Mesendoderm (in vitro differentiated cells): ENCODE data around the gene SMC1B.

Source experiments
- DNase-seq: peaks from one replicate; pipeline ENCODE4 v3.0.0; 2013
- H2AK5ac ChIP-seq: 2 replicates; pipeline ENCODE4 v1.6.1; 2013; ENCODE audit warnings: low read length, inconsistent platforms
- H2BK120ac ChIP-seq: 2 replicates; pipeline ENCODE4 v1.6.1; 2013; ENCODE audit warnings: low read depth, mild to moderate bottlenecking, low read length, moderate library complexity, mixed read lengths
- H2BK15ac ChIP-seq: replicated peaks from 2 replicates; pipeline ENCODE4 v1.6.1; 2013; ENCODE audit warnings: low read depth, mild to moderate bottlenecking, moderate library complexity
- H2BK5ac ChIP-seq: 2 replicates; pipeline ENCODE4 v1.6.1; 2013; ENCODE audit warnings: low read length, inconsistent platforms
- H3K18ac ChIP-seq: 2 replicates; pipeline ENCODE4 v1.6.1; 2013; ENCODE audit warnings: mild to moderate bottlenecking, low read length, mixed read lengths
- H3K23ac ChIP-seq: one replicate; pipeline ENCODE4 v1.6.1; 2013; ENCODE audit warnings: low read length
- H3K27ac ChIP-seq: 2 replicates; pipeline ENCODE4 v1.5.1; 2013; ENCODE audit warnings: low read depth, mild to moderate bottlenecking, inconsistent platforms, low read length, moderate library complexity
- H3K27me3 ChIP-seq: 2 replicates; pipeline ENCODE4 v1.6.1; 2013; ENCODE audit warnings: low read length, control low read depth, mild to moderate bottlenecking, inconsistent platforms; ENCODE audit not compliant: insufficient read depth, poor library complexity
- H3K36me3 ChIP-seq: 2 replicates; pipeline ENCODE4 v1.6.1; 2013; ENCODE audit warnings: low read length, inconsistent platforms; ENCODE audit not compliant: control insufficient read depth, insufficient read depth
- H3K4ac ChIP-seq: one replicate; pipeline ENCODE4 v1.6.1; 2013; ENCODE audit warnings: low read depth, mild to moderate bottlenecking, low read length, moderate library complexity
- H3K4me1 ChIP-seq: 2 replicates; pipeline ENCODE4 v1.6.1; 2013; ENCODE audit warnings: low read depth, low read length, inconsistent platforms; ENCODE audit not compliant: control insufficient read depth
- H3K4me2 ChIP-seq: 2 replicates; pipeline ENCODE4 v1.6.1; 2013; ENCODE audit warnings: low read length
- H3K4me3 ChIP-seq: 2 replicates; pipeline ENCODE4 v1.5.1; 2013; ENCODE audit warnings: mild to moderate bottlenecking, low read length
- H3K56ac ChIP-seq: one replicate; pipeline ENCODE4 v1.6.1; 2013; ENCODE audit warnings: low read length
- H3K79me1 ChIP-seq: 2 replicates; pipeline ENCODE4 v1.6.1; 2013; ENCODE audit warnings: low read length, inconsistent platforms
- H3K79me2 ChIP-seq: 2 replicates; pipeline ENCODE4 v1.6.1; 2013; ENCODE audit warnings: mild to moderate bottlenecking, low read length; ENCODE audit not compliant: control insufficient read depth, insufficient read depth
- H3K9ac ChIP-seq: 2 replicates; pipeline ENCODE4 v1.6.1; 2013; ENCODE audit warnings: low read length, inconsistent platforms
- H4K5ac ChIP-seq: one replicate; pipeline ENCODE4 v1.6.1; 2013; ENCODE audit warnings: low read length
- H4K8ac ChIP-seq: one replicate; pipeline ENCODE4 v1.6.1; 2013; ENCODE audit warnings: low read depth, mild to moderate bottlenecking, control low read depth, low read length, moderate library complexity
- WGBS: extraction: QIAGEN DNeasy Blood & Tissue Kit; methylation state at CpG from one replicate; pipeline ENCODE4 v1.1.7; 2013; ENCODE audit warnings: low lambda C conversion rate, missing lambda C conversion rate; ENCODE audit not compliant: insufficient coverage; ENCODE audit errors: extremely low coverage; 5-methylcytosine and 5-hydroxymethylcytosine counted together

SMC1B gene

DNA sequence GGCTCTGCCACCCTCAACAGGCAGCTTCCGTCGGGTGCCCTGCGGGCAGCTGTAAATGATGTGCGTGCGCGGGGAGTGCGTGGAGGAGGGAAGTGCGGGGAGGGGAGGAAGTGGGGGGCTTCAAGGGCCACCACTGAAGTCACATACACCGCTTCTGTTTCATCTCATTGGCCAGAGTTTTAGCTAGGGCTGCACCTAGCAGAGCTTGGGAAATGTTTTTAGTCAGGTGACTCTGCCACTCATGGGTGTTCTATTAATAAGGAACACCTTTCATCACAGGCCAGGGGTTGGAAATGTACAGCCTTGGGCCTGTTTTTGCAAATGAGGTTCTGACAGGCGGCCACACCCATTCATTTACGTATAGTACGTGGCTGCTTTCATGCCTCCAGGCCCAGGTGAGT, 89.1 kb downstream of the SMC1B start:
- H3K36me3 ChIP-seq = no peaks in the 10 kb centered on the region
- no CpG with 5 or more reads among the region's 12 CpGs for WGBS

DNA sequence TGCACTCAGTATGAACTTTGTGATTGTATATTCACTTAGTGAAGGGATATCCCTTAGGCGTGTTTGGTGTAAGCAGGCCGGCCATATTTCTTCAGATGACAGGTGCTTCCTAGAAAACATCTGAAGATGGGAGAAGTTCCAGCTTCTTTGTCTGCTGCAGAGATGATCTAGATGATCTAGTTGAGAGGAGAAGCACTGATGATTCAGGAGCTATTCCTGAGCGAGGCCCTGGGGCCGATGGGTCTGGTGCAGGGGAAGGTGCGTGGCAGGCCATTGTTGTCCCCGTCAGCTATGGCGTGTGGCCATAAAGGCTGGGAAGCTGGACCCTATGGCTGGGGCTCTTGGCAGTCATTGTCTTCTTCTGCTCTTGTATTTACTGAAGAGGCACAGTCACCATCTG, 89.7 kb downstream of the SMC1B start:
- Histone ChIP-seq H3K4me2 (no peak overlapping the region), H4K5ac (no peak overlapping the region), H3K79me2 (peaks cover 7% of the 10 kb centered on the region), H3K36me3 (no peaks in the 10 kb centered on the region), H3K4me1 (no peaks in the 10 kb centered on the region), H2BK120ac (no peak overlapping the region), H3K27me3 (no peaks in the 10 kb centered on the region), H3K4ac (no peak overlapping the region), H4K8ac (no peak overlapping the region), H3K23ac (no peak overlapping the region), H3K27ac (no peak overlapping the region), H3K18ac (no peak overlapping the region), H3K4me3 (no peak overlapping the region), H2BK5ac (no peak overlapping the region), H3K79me1 (peaks cover 6% of the 10 kb centered on the region), H2BK15ac (no peak overlapping the region), H3K56ac (no peak overlapping the region), H3K9ac (no peak overlapping the region), H2AK5ac (no peak overlapping the region)
- no CpG with 5 or more reads among the region's 7 CpGs for WGBS
- no peak for DNase-seq

More for the DNA sequence above, 89.1 kb downstream of the SMC1B start:
- no peak overlapping the region for H4K5ac ChIP-seq
- no peak overlapping the region for H2BK15ac ChIP-seq
- H4K8ac ChIP-seq = no peak overlapping the region
- H3K18ac ChIP-seq = no peak overlapping the region
- no peak overlapping the region for H3K4me2 ChIP-seq
- no peak overlapping the region for H3K9ac ChIP-seq
- H3K27me3 ChIP-seq = no peaks in the 10 kb centered on the region
- no peak overlapping the region for H3K27ac ChIP-seq
- no peak for DNase-seq
- H3K23ac ChIP-seq = no peak overlapping the region
- H3K56ac ChIP-seq = no peak overlapping the region
- H3K79me1 ChIP-seq = peaks cover 4% of the 10 kb centered on the region
- H3K4ac ChIP-seq = no peak overlapping the region
- H3K4me1 ChIP-seq = no peaks in the 10 kb centered on the region
- H2BK120ac ChIP-seq = no peak overlapping the region
- H3K79me2 ChIP-seq = peaks cover 3% of the 10 kb centered on the region
- no peak overlapping the region for H2AK5ac ChIP-seq
- no peak overlapping the region for H3K4me3 ChIP-seq
- H2BK5ac ChIP-seq = no peak overlapping the region

DNA sequence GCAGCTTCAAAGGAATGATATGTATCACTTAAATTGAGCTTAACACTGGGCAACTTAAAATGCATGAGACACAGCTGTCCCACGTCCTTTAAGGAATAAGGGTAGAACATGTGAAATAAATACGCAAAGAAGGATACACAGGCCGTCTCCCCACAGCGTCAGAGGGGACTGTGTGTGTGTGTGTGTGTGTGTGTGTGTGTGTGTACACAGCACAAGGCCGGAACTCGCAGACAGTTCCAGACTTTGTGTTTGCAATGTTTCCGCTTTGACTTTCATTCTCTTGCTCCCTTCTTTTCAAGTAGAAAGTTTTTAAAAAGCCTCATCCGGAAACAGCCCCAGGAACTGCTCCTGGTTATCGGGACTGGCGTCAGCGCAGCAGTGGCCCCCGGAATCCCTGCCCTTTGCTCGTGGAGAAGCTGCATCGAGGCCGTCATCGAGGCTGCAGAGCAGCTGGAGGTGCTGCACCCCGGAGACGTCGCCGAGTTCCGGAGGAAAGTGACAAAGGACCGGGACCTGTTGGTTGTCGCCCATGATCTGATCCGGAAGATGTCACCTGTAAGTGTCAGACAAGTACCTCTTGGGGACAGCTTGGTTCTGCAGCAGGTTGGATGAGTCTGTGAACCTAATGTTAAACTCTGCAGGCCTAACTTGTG, 90.4 kb downstream of the SMC1B start:
- Histone ChIP-seq H3K4me1 (no peaks in the 10 kb centered on the region), H3K18ac (no peak overlapping the region), H3K4me2 (no peak overlapping the region), H2BK15ac (no peak overlapping the region), H3K27ac (no peak overlapping the region), H4K5ac (no peak overlapping the region), H3K4me3 (no peak overlapping the region), H3K23ac (no peak overlapping the region), H3K79me2 (peaks cover 9% of the 10 kb centered on the region), H4K8ac (no peak overlapping the region), H2BK120ac (no peak overlapping the region), H3K79me1 (peaks cover 8% of the 10 kb centered on the region), H3K4ac (no peak overlapping the region), H3K9ac (no peak overlapping the region), H3K56ac (no peak overlapping the region), H3K36me3 (no peaks in the 10 kb centered on the region), H3K27me3 (no peaks in the 10 kb centered on the region), H2AK5ac (no peak overlapping the region), H2BK5ac (no peak overlapping the region)
- no peak for DNase-seq
- no CpG with 5 or more reads among the region's 24 CpGs for WGBS

DNA sequence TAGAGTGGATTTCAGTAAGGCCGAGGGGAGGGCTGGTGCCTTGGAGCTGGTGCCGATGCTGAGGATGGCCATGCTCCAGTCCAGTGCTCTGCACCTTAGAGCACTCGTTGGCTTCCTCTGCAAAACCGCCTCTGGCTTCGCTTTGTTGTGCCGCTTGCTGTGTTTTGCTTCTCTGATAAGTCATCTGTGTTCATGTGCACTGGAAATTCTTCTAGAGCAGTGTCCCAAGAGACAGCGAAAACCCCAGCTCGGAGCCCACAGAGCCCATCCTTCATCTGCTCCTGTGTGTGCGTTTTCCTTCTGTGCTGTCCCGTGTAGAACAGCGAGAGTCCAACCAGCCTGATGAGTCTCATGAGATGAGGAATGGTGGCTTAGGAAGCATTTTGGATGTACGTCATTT, 91.6 kb downstream of the SMC1B start:
- H3K18ac ChIP-seq = no peak overlapping the region

DNA sequence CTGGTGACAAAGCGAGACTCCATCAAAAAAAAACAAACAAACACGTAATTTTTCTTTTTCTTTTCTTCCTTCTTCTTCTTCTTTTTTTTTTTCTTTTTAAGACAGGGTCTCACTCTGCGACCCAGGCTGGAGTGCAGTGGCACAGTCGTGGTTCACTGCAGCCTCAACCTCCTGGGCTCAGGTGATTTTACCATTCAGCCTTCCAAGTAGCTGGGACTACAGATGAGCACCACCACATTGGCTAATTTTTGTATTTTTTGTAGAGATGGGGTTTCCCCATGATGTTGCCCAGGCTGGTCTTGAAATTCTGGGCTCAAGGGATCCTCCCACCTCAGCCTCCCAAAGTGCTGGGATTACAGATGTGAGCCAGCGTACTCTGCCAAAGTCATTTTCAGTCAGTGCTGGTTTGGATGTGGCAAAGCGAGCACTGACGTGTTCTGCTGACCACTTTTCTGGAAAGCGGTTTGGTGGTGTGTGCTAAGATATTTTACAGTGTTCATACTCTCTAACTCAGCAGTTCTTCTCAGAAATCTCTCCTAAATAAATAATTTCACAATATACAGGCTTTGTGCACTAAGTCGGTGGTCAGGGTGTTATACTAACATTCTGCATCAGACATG, 92.9 kb downstream of the SMC1B start:
- WGBS = no CpG with 5 or more reads among the region's 9 CpGs
- peaks cover 22% of the 10 kb centered on the region for H3K79me2 ChIP-seq
- no peaks in the 10 kb centered on the region for H3K4me1 ChIP-seq
- no peak overlapping the region for H2BK5ac ChIP-seq
- H3K4me2 ChIP-seq = no peak overlapping the region
- H3K27me3 ChIP-seq = no peaks in the 10 kb centered on the region
- peaks cover 15% of the 10 kb centered on the region for H3K79me1 ChIP-seq
- H3K36me3 ChIP-seq = no peaks in the 10 kb centered on the region
- H2AK5ac ChIP-seq = no peak overlapping the region
- no peak overlapping the region for H2BK15ac ChIP-seq
- no peak for DNase-seq
- H4K5ac ChIP-seq = no peak overlapping the region
- no peak overlapping the region for H3K18ac ChIP-seq
- no peak overlapping the region for H2BK120ac ChIP-seq
- H4K8ac ChIP-seq = no peak overlapping the region
- H3K27ac ChIP-seq = no peak overlapping the region
- H3K9ac ChIP-seq = no peak overlapping the region
- no peak overlapping the region for H3K4ac ChIP-seq
- H3K23ac ChIP-seq = no peak overlapping the region
- H3K56ac ChIP-seq = no peak overlapping the region
- no peak overlapping the region for H3K4me3 ChIP-seq

More for the DNA sequence above, 91.6 kb downstream of the SMC1B start:
- Histone ChIP-seq H3K4ac (no peak overlapping the region), H3K79me1 (peaks cover 11% of the 10 kb centered on the region), H3K4me2 (no peak overlapping the region), H4K5ac (no peak overlapping the region), H3K4me3 (no peak overlapping the region), H2AK5ac (no peak overlapping the region), H3K27ac (no peak overlapping the region), H3K36me3 (no peaks in the 10 kb centered on the region), H4K8ac (no peak overlapping the region), H3K4me1 (no peaks in the 10 kb centered on the region), H2BK5ac (no peak overlapping the region), H3K9ac (no peak overlapping the region), H2BK15ac (no peak overlapping the region), H3K79me2 (peaks cover 12% of the 10 kb centered on the region), H2BK120ac (no peak overlapping the region), H3K56ac (no peak overlapping the region), H3K27me3 (no peaks in the 10 kb centered on the region), H3K23ac (no peak overlapping the region)
- WGBS = no CpG with 5 or more reads among the region's 12 CpGs
- DNase-seq = no peak

DNA sequence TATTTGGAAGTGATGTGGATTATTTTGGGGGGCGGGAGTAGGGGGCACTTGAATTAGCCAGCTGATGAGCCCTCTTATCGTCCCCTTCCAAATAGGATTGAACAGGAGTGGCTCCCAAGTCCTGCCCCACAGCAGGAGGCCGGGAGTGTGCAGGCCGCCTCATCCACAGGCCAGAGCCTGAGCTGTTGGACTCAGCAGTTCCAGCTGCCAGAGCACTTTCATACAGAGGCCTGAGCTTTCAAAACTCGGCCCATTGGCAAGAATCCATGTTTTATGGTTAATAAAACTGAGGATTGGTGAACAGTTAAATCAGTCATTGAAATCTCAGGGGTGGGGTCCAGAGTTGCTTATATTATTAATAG, 94.1 kb downstream of the SMC1B start:
- no CpG with 5 or more reads among the region's 5 CpGs for WGBS
- Histone ChIP-seq H3K27me3 (no peaks in the 10 kb centered on the region), H3K9ac (no peak overlapping the region), H3K36me3 (no peaks in the 10 kb centered on the region), H4K5ac (no peak overlapping the region), H3K27ac (no peak overlapping the region), H3K4me3 (no peak overlapping the region), H2BK5ac (no peak overlapping the region), H4K8ac (no peak overlapping the region), H2BK120ac (no peak overlapping the region), H3K23ac (no peak overlapping the region), H3K79me1 (peaks cover 18% of the 10 kb centered on the region), H3K18ac (no peak overlapping the region), H2BK15ac (no peak overlapping the region), H2AK5ac (no peak overlapping the region), H3K79me2 (peaks cover 28% of the 10 kb centered on the region), H3K56ac (no peak overlapping the region), H3K4ac (no peak overlapping the region), H3K4me2 (no peak overlapping the region), H3K4me1 (peaks cover under 1% of the 10 kb centered on the region)
- DNase-seq = peak; percentile 27
